GM21360 (cell line): ENCODE data around the gene GPR146.

Experiments used
- ATAC-seq: cut with Tn5 transposase; IDR thresholded peaks from one replicate; pipeline ENCODE4 v1.9.1; 2021; ENCODE audit warnings: mild to moderate bottlenecking, moderate library complexity; ENCODE audit not compliant: unreplicated experiment

The GPR146 gene

GRCh38 chr7:1011297-1012003 lies 32.9 kb upstream of the GPR146 start:
- ATAC-seq = no peak

GRCh38 chr7:1012004-1012715 lies 32.2 kb upstream of the GPR146 start:
- ATAC-seq = no peak

- ATAC-seq = no peak
Measured at GRCh38 chr7:1012716-1013095, 31.6 kb upstream of the GPR146 start.

GRCh38 chr7:1013581-1013980 lies 30.8 kb upstream of the GPR146 start:
- ATAC-seq = no peak

- no peak for ATAC-seq
Measured at GRCh38 chr7:1014681-1015080, 29.7 kb upstream of the GPR146 start.

GRCh38 chr7:1015196-1016121 lies 28.9 kb upstream of the GPR146 start:
- no peak for ATAC-seq

GRCh38 chr7:1016577-1017531 lies 27.5 kb upstream of the GPR146 start:
- ATAC-seq = no peak

- ATAC-seq = no peak
Measured at GRCh38 chr7:1017586-1018333, 26.6 kb upstream of the GPR146 start.

GRCh38 chr7:1018334-1018695 lies 26.0 kb upstream of the GPR146 start:
- no peak for ATAC-seq

- ATAC-seq = no peak
Measured at GRCh38 chr7:1019255-1019785, 25.0 kb upstream of the GPR146 start.

- no peak for ATAC-seq
Measured at GRCh38 chr7:1019789-1020610, 24.3 kb upstream of the GPR146 start.

- no peak for ATAC-seq
Measured at GRCh38 chr7:1020849-1021251, 23.5 kb upstream of the GPR146 start.

GRCh38 chr7:1021366-1021765 lies 23.0 kb upstream of the GPR146 start:
- no peak for ATAC-seq

GRCh38 chr7:1021931-1022330 lies 22.4 kb upstream of the GPR146 start:
- ATAC-seq = no peak

GRCh38 chr7:1022356-1022755 lies 22.0 kb upstream of the GPR146 start:
- ATAC-seq = no peak

- no peak for ATAC-seq
Measured at GRCh38 chr7:1022801-1023465, 21.4 kb upstream of the GPR146 start.

GRCh38 chr7:1024331-1024841 lies 20.0 kb upstream of the GPR146 start:
- peak; percentile 42 for ATAC-seq
